NCI-H82 treated with DMSO at 0.1 percent for 48 hours (cell line): ENCODE results near the gene SLC5A12.
A peak's percentile ranks its signal among the peaks of the same experiment; 100 is the strongest.
"Not testable (repeated sequence)": the region's sequence is repeated elsewhere in the genome, so short reads cannot be mapped to it uniquely, and the experiment has no call there.

Experiments used
- DNase-seq: peaks from one replicate; lab custom pipeline; 2025; ENCODE audit not compliant: unreplicated experiment; lab: John Stamatoyannopoulos, UW

Gene SLC5A12

DNA sequence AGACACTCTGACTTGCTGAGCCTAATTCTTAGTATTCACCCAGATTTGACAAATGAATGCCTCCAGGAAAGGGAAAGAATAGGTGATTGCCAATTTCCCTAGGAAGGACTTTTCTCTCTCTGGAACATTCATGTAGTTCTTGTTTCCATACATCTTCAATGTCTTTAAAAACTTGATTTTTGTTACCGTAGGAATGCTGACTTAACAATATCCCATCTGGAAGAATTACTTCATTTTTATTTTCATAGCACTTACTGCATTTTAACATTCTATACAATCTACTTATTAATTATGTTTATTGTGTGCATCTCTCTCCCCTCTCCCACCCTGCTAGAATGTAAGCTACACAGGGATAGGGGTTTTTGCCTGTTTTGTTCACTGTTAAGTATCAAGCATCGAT is 66.6 kb downstream of the SLC5A12 start:
- DNase-seq, result no peak

DNA sequence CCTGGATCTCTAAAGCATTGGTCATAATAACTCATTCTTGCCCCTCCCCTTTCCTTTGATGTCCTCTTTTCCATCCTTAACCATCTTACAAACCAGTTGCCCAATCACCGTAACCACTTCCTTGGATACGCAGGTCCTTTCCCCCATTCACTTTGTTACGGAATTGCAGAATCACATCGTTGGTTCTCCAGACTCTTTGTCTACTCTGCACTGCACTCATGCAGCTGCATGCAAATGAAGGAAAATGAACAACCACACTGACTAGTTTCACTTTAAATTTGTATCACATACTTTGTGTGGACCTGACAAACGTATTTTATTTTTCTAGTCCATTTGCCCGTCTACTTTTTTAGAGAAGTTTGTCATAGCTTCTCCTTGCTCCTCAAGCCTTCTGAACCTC is 69.9 kb downstream of the SLC5A12 start:
- no peak for DNase-seq

GRCh38 chr11:26649884-26650283 is 72.0 kb downstream of the SLC5A12 start:
- peak; percentile 36 for DNase-seq

DNA sequence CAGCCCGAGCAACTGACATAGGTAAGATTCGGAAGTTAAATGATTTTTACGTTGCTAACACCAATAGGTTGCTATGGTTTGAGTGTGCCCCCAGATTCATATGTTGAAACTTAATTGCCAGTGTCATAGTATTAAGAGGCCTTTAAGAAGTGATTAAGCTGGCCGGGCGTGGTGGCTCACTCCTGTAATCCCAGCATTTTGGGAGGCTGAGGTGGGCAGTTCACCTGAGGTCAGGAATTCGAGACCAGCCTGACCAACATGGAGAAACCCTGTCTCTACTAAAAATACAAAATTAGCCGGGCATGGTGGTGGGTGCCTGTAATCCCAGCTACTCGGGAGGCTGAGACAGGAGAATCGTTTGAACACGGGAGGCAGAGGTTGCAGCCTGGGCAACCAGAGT is 78.5 kb downstream of the SLC5A12 start:
- DNase-seq, result not testable (repeated sequence)

DNA sequence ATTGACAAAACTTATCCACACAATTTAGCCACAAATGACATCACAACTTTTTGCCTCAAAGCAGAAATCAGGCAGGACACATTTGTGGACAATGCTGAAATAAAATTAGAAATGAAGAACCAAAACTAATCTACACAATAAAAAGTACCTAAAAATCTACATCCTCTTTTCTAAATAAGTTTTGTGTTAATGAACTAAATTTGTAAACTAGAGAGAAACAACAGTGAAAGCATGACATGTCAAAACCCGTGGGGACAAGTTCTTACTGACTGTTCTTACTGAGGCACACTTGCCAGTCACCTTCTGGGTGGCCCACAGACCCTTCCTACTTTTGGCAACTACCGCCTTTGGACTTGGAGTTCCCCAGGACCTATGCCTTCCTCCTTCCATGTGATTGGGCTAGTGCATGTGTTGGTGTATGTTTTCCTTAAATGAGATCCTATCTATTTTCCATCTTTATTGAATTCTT is 89.1 kb downstream of the SLC5A12 start:
- DNase-seq, result no peak

- no peak for DNase-seq
Observed at GRCh38 chr11:26626346-26626745, 95.5 kb downstream of the SLC5A12 start.

DNA sequence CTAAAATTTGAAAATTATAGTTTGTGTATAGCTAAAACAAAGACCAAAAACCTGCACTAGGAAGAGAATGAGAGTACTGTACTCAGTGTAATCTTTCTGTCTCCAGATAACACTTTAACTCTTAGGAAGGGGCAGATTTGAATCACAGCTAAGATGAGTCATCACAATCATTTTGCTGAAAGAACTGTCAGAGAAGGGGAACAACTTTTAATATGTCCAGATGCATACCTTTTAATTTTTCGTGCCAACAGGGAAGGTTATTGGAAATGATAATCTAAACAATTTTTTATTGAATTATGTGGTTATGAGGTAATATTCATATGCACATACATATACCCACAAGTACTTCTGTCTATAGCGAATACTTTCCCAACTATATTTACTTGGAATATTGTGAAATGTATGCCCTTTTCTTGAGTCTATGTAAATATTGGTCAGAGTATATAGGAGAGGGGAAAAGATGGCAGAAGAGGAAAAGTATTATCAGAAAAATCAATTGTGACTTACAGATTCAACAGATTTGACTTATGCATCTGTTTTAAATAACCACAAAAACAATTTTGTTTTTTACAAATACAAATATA is 98.7 kb downstream of the SLC5A12 start:
- no peak for DNase-seq

GRCh38 chr11:26622181-26622580 is 99.7 kb downstream of the SLC5A12 start:
- no peak for DNase-seq

GRCh38 chr11:26621132-26621531 is 100.7 kb downstream of the SLC5A12 start:
- no peak for DNase-seq

GRCh38 chr11:26620282-26621045 is 101.4 kb downstream of the SLC5A12 start:
- DNase-seq, result no peak

DNA sequence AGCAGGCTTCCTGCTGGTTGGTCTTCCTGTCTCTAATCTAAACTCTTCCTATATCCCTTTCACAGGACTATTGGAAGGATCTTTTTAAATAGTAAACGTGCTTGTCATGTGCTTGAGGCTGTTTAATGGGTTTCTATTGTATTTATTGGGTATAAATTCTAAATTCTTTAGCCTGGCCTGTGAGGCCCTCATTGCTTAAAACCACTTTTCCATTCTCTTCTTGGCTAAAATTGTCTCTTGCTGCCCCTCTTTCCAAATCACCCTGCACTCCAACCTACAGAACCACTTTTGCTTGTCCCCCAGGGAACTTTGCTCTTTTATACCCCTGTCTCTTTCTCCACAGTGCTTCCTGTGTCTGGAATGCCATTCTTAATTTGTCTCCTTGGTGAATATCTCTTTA is 103.4 kb downstream of the SLC5A12 start:
- DNase-seq, result no peak
